ENCODE data around the gene FXYD3.
A peak's percentile ranks its signal among the peaks of the same experiment; 100 is the strongest.
"Not testable (repeated sequence)": the region's sequence is repeated elsewhere in the genome, so short reads cannot be mapped to it uniquely, and the experiment has no call there.

The FXYD3 gene

DNA sequence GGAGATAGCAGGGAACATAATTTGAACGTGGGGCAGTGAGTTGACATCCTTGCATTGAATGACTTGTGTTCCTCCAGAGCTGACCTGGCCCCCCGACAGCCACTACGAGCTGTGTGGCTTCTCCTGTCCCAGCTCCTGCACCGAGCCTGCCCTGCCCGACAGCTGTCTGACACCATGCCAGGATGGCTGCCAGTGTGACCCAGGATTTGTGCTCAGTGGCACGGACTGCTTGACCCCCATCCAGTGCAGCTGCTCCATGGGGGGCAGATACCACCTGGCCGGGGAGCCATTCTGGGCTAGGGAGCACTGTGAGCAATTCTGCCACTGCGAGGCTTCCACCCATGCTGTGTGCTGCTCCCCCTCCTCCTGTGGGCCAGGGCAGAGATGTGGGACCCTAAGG, 29.2 kb upstream of the FXYD3 start:
- DNase-seq (ENCODE audit: low spot score): no peak

DNA sequence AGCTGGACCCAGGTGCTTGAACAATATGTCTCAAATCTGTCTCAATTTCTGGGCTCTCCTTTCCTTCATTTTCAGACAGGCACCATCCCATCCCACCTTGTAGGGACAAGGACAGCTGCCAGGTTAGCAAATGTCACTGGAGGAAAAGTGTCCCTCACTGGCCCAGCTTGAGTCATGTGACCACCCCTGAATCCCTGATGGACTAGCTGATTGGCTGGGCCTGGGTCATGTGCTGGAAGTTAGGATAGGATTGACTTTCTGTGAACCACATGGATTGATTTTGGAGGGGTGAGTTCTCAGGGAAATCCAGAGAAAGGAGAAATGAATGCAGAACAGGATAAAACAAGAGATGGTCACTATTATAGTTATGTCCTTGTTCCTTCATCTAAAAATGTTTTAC, 28.2 kb upstream of the FXYD3 start:
- DNase-seq (ENCODE audit: low spot score): no peak

- DNase-seq (ENCODE audit: low spot score): peak; percentile 12
These were observed 27.3 kb upstream of the FXYD3 start for GRCh38 chr19:35088131-35088913.

DNA sequence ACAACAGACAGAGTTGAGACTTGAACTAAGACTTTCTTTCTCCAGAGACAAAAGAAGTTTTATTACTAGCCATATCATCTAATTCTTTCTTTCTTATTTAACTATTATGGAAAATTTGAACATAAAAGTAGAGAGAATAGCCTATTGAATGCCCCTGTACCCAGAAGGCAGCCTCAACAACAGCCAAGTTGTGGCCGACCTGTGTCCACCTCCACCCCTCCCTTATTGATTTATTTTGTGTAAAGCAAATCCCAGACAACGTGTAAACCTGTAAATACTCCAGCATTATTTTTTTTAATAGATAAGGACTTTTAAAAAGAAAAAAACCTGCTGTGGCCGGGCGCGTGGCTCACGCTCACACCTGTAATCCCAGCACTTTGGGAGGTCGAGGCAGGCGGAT, 26.1 kb upstream of the FXYD3 start:
- no peak for DNase-seq (ENCODE audit: low spot score)

DNA sequence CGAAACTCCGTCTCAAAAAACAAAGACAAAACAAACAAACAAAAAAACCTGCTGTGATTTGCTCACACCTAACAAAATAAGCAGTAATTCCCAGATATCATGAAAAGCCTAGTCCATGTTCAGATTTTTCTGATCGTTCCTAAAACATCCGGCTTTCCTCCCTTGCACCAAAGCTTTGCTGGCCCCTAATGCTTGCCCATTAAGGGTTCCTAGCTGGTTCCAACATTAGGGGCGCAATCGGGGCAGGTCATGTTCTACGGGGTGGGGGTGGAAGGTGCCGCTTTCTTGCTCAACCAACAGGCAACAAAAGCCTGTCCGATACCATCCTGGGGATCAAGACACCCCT, 25.5 kb upstream of the FXYD3 start:
- DNase-seq (ENCODE audit: low spot score): no peak

- DNase-seq (ENCODE audit: low spot score): peak; percentile 44
These were observed 25.0 kb upstream of the FXYD3 start for GRCh38 chr19:35090506-35091214.

DNA sequence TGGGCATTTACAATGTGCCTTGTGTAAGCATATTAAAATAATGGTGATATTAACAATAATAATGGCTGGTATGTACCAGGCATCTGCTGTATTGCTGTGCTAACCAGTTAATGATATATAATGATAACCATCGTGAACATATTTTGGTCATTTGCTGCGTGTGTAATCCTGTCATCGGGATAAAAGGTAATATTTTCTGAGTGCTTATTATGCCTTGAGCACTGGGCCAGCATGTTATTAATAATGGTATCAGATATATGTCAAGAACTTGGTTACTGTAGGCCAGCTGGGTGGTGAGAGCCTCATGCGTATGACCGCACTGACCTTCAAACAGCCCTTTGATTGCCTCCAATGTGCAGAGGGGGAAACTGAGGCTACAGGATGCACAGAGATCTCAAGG, 22.2 kb upstream of the FXYD3 start:
- DNase-seq (ENCODE audit: low spot score): no peak

GRCh38 chr19:35093941-35094647, 21.5 kb upstream of the FXYD3 start:
- DNase-seq (ENCODE audit: low spot score): no peak

DNA sequence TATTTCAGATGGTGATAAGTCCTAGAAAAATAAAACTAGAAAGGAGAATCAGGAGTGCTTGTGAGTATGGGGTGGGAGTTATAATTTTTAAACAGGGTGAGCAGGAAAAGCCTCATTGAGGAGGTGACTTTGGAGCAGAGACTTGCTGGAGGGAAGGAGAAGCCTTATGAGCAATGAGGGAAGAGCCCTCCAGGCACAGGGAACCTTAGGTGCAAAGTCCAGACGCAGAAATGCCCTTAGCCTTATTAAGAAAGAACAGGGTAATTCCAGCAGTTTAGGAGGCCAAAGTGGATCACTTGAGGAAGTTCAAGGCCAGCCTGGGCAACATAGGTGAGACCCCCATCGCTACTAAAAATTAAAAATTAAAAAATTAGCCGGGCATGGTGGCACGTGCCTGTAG, 21.0 kb upstream of the FXYD3 start:
- no peak for DNase-seq (ENCODE audit: low spot score)

DNA sequence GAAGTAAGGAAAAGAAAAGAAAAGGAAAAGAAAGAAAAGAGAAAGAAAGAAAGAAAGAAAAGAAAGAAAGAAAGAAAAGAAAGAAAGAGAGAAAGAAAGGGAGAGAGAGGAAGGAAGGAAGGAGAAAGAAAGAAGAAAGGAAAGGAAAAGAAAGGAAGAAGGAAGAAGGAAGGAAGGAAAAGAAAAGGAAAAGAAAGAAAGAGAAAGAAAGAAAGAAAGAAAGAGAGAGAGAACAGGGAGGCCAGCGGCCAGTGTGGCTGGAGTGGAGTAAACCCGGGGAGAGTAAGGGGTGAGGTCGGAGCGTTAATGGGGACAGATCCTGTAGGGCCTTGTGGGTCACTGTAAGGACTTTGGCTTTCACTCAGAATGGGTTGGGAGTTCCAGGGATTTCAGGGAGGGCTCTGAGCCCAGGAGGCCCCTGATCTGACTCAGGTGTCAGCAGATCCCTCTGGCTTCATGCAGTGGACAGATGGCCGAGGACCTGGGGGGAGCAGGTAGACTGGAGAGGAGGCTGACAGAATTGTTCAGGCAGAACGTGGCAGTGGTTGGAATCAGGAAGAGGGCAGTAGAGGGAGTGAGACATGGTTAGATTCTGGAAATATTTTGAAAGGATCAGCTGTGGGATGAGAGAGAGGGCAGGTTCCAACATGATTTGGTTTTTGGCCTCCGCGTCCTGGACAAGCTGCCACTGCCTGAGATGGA, 19.8 kb upstream of the FXYD3 start:
- no peak for DNase-seq (ENCODE audit: low spot score)

DNA sequence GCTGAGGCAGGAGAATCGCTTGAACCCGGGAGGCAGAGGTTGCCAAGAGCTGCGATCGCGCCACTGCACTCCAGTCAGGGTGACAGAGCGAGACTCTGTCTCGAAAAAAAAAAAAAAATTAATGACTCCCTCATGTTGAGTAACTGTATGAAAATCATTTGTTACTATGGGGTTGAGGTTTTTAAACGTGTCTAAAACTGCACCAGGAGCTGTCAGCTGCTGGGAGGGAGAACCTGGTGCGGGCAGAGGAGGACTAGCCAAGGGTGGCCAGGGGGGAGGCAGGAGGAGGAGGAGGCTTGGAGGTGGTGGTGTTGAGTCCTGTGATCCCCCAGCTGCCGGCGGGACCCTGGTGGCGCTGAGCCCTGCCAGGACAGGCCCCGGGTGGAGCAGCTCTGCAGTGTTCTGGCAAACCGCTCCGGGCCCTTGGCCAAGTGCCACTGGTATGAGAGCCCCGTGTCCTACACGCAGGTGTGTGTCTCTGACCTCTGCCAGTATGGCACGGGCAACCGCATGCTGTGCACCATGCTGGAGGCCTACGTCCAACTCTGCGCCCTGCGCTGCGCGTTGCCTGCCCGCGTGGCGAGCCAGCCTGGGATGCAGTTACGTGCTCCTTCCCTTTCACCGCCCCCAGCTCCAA, 17.1 kb upstream of the FXYD3 start:
- DNase-seq (ENCODE audit: low spot score): no peak

- no peak for DNase-seq (ENCODE audit: low spot score)
These were observed 16.3 kb upstream of the FXYD3 start for GRCh38 chr19:35099155-35099896.

DNA sequence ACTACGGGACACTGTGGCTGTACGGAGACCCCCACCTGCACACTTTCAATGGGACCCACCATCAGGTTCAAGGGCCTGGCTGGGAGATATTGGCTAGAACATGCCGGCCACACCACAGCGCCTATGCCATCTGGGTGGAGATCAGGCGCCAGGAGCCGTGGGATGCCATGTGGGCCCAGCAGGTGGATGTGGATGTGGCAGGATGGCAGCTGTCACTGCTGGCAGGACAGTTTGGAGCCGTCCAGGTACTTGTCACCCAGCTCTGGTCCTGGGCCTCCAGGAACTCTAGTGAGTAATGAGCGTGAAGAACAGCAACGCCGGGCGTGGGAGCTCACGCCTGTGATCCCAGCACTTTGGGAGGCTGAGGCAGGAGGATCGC, 15.7 kb upstream of the FXYD3 start:
- no peak for DNase-seq (ENCODE audit: low spot score)

GRCh38 chr19:35100588-35101533, 14.8 kb upstream of the FXYD3 start:
- no peak for DNase-seq (ENCODE audit: low spot score)

DNA sequence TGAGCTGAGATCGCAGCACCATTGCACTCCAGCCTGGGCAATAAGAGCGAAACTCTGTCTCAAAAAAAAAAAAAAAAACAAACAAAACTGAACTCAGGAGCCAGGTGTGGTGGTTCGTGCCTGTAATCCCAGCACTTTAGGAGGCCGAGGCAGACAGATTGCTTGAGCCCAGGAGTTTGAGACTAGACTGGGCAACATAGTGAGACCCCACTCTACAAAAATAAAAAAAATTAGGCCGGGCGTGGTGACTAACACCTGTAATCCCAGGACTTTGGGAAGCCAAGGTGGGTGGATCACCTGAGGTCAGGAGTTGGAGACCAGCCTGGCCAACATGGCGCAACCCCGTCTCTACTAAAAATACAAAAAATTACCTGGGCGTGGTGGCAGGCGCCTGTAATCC, 13.7 kb upstream of the FXYD3 start:
- not testable (repeated sequence) for DNase-seq (ENCODE audit: low spot score)

GRCh38 chr19:35103614-35104013, 12.0 kb upstream of the FXYD3 start:
- DNase-seq (ENCODE audit: low spot score): not testable (repeated sequence)

GRCh38 chr19:35104361-35104760, 11.3 kb upstream of the FXYD3 start:
- no peak for DNase-seq (ENCODE audit: low spot score)

DNA sequence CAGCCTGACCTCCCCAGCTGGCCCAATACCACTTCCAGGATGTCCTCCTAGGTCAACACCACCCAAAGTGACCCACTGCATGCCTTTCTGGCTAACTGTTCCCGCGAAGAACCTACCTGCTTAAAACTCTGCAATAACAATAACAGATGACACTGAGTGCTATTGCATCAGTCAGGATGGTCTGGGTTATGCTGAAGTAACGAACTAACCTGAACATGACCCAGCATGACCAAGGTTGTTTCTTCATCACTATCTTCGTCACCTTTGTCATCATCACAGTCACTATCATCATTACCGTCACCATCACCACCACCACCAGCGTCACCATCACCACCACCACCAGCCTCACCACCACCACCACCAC, 10.6 kb upstream of the FXYD3 start:
- DNase-seq (ENCODE audit: low spot score): no peak

DNA sequence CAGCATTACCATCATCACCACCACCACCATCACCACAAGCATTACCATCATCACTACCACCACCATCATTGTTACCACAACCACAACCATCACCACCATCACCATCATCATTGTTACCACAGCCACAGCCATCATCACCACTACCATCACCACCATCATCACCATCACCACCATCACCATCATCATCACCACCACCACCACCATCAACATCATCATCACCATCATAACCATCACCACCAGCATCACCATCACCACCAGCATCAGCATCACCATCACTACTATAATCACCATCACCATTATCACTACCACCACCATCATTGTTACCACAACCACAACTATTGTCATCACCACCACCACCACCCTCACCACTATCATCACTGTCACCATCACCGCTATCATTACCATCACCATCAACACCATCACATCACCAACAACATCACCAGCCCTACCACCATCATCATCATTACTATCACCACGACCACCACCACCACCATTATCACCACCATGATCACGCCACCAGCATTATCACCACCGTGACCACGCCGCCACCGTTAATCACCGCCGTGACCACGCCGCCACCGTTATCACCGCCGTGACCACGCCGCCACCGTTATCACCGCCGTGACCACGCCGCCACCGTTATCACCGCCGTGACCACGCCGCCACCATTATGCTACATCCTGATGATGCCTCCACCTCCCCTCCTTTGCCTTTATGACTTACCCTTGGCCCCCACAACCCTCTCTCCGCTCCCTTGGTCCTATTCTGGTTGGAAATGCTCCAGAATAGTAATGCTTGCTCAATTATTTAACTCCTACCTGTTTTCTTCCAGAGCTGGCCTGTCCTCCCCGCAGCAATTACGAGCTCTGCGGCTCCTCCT, 10.0 kb upstream of the FXYD3 start:
- DNase-seq (ENCODE audit: low spot score): no peak

- no peak for DNase-seq (ENCODE audit: low spot score)
These were observed 9.4 kb upstream of the FXYD3 start for GRCh38 chr19:35106291-35106583.
